NCI-H2081 (cell line): ENCODE data around the gene GAS7.

Experiments
- DNase-seq, 2 experiments: peaks; one replicate each; lab custom pipeline; 2025; lab: John Stamatoyannopoulos, UW

The GAS7 gene

DNA sequence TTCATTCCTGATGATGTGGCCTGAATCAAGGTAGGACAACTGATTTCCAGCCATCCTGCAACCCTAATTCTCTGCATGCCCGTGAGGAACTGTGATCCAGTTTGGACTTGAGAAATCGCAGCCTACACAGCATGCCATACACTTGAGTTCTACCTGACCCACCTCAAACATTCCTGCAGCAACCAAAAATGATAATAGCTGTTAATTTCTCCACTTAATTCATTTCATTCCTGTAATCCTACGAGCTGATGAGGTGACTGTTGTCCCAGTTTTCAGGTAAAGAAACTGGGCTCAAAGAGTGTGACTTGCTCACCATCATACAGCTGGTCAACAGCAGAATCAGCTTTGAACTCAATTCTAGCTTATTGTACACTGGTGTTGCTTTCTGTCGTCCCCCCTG lies 2.2 kb upstream of the GAS7 start:
- DNase-seq: no peak

DNA sequence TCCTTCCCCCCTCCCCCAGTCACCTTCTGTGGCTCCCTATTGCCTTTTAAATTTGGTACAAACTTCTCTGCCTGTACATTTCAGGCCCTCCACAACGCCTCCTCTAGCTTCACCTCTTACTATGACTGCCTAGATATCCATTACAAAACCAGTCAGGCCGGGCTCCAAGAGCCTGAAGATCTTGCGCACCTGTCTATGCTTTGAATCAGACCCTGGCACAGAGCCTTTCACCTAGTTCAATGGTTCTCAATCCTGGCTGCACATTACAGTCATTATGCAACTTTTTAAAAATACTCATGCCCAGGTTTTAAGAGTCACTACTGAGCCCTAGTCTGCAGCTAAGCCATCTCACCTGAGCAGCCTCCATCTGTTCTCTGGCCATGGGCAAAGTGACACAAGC lies 1.6 kb upstream of the GAS7 start:
- DNase-seq: no peak

DNA sequence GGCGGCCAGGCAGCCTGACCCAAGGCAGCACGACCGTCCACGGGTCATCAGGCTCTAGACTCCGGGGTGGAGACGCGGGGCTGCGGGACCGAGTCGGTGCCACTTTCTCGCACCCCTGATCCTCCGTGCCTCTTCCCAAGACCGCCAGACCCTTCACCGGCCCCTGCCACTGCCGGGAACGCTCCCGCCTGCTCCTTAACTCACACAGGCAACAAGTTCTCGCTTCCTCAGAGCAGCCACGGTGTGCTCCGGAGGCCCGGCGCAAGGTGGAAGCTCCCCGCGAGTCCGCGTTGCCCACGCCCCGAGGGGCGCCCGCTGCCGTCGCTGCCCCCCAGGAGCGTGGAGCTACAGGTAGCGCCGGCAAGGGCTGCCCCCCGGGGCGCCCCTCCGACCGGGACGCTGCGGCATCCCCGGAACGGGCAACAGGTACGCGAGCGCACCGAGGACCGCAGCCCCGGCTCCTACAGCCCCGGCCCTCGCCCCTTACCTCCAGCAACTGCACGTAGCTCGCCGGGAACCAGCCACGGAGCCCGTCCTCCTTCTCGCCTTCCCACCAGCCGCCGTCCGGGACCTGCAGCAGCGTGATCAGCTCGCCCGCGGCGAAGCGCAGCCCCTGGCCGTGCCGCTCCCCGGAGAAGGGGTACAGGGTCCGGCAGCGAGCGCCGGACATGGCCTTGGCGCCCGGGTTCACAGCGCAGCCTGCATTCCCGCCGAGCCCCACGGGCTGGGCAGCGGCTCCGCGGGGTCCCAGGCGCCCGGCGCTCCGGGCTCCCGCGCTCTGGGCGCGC lies 491 bp downstream of the GAS7 start:
- DNase-seq: no peak

DNA sequence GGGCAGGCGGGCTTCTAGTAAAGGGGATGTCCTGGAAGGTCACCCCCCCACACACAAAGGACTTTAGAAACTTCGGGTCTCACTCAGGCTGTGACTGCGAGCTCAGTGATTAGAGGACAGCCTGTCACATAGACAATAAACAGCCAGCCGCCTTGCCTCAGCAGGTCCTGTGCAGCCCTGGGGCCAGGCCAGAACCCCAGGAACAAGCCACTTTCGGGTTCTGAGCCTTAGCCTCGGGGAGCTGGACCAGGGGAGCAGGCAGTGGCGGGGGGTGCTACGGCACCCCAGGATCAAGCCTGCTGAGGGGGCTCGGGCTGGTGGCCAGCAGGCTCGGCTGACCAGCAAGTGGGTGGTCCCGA lies 1.1 kb downstream of the GAS7 start:
- DNase-seq: no peak

DNA sequence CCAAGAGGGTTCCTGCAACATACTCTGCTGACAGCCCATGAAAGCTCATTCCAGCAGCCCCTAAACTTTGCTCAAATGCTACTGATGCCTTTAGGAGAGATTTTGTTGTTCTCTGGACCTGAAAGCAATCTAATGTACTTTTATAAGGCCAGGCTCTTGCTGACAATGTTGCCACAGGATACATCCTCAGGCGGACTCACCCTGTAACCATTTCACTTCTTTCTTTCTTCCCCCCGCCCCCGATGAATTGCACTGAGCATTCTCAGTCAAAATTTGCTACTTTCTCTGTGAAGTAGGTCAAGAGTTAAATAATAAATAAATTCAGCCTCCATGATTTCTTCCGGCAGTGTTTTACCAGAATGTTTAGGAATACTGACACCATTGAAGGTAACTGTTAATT lies 1.5 kb downstream of the GAS7 start:
- DNase-seq: no peak

DNA sequence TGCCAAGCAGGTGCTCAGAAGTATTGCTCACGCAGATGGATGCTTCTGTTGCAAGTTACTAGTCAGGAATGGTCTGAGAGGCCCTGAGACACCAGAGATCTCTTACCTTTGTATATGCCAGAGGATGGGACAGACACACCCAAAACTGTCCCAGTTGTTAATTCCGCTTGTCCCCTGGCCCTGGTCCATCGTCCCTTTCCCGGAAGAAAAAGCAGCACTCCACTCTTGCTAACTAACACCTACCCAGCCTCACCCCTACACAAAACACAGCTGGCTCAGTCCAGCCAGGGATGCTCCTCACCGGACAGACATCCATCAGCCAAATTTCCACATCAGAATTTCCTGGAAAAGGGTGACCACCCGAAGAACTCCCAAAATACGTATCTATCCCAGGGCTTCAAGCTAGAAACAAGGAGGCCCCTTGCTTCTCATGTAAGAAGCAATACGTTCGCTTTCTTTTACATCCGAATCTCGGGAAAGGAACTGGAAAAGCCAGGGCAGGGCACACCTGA lies 2.0 kb downstream of the GAS7 start:
- no peak for DNase-seq

DNA sequence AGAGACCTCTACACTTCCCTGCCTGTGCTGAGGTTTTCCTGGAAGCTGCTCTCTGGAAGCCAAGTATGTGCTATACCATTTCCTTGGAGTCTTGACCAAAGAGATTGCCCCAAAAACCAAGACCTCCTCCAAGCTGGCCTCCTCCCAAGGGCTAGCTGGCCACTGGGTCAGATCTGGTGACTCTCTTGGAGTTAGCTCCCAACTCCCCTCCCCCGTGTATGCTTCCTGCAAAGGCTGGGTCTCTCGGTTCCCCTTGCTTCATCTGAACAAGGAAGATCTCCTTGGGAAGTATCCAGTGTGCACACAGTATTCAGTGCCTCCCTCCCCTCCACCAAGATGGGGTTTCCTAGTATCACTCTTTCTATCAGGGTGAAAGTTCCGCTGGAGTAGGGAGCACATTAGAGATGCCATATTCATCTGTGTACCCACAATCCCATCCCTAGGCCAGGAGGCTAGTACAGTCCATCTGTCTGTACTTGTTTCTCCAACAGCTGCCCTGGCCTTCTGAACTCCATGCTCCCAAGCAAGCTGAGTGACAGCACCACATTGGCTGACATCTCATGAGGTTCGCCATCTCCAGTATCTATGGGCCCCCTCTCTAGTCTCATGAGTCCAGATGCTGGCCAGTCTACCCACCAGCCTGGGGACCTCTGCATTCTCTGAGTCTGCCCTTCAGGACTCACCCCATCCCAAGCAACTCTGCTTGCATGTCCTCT lies 3.2 kb downstream of the GAS7 start:
- DNase-seq: no peak

DNA sequence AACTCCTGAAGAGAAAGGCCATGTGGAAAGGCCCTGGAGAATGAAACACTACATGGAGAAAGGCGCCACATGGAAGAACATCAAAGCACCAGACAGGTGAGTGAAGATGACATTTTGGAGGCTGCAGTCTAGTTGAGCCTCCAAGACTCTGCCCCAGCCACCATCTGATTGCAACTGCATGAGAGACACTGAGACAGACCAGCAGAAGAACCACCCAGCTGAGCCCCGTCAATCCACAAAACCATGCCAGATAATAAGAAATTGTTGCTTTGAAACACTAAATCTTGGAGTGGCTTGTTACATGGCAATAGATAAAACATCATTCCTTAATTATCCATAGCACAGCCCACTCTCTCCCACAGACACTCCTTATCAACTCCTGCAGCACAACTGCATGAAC lies 4.8 kb downstream of the GAS7 start:
- no peak for DNase-seq

DNA sequence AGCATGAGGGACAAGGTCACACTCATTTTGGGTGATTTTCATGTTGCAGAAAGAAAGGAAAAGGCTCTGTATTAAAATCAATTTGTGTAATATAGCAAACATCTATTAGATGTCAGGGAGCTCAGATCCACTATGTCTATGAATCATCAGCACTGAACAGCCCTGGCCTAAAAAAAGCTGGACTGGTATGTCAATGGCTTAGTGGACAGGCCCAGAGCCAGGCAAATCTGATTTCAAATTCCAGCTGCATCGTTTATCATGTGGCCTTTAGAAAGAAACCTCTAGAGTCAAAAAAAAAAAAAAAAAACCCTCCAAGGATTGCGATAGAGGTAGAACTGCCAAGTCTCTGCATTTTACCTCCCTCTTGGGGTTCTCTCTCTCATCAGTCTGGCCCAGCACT lies 5.4 kb downstream of the GAS7 start:
- DNase-seq: no peak

DNA sequence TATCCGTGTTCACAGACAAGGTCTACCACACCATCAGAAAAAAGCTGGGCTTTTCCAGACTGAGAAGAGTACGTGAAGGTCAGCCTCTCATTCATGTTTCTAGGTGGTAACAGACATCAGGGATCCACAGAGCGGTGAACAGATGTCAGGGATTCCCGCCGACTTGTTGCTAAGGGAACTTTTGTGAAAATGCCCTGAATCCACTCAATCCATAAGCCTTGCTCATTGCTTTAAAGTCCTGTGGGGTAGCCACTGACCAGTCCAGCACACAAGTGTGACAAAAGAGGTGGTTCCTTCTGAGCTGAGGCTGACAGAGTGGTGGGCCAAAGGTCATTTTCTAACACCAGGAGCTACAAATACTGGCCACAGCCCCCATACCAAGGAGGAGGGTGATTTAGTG lies 5.9 kb downstream of the GAS7 start:
- no peak for DNase-seq

DNA sequence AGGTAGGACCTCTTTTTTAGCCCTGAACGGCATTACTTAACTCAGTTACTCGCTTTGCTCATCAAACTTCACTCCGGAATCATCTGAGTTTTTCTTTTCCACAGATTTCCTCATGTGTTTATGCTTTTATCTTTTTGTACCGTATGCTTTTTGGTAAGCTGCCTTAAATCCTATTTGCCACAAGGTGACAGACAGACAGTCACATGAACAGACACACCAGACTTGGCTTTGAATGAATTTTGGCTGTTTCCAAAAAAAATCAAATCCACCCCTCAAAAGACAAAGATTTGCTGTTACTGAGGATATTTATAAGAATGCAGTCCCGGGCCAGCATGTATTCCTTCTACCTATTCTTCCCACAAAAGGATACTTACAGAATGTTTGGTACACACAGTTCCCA lies 10.9 kb downstream of the GAS7 start:
- no peak for DNase-seq

DNA sequence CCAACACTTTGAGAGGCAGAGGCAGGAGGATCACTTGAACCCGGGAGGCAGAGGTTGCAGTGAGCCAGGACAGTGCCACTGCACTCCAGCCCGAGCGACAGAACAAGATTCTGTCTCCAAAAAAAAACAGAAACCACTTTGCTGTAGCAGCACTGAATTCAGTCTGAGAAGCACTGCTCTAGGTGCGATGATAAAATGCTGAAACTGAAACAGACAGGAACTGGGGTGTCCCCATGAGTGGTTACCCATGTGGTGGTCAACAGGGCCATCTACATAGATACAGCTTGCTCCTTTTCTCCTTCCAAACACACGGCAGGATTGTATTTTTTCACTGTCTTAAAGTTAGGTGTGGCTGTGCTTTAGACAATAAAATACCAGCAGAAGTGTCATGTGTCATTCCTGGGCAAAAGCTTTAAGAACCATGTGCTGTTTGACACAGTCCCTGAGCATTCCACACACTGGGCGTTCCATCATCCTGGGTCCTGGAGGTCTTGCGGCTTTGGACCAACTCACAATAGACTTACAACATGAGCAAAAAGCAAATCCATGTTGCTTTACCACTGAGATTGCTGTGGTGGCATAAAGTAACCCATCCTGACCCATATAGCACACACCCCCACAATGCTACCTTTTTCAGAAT lies 11.5 kb downstream of the GAS7 start:
- no peak for DNase-seq

DNA sequence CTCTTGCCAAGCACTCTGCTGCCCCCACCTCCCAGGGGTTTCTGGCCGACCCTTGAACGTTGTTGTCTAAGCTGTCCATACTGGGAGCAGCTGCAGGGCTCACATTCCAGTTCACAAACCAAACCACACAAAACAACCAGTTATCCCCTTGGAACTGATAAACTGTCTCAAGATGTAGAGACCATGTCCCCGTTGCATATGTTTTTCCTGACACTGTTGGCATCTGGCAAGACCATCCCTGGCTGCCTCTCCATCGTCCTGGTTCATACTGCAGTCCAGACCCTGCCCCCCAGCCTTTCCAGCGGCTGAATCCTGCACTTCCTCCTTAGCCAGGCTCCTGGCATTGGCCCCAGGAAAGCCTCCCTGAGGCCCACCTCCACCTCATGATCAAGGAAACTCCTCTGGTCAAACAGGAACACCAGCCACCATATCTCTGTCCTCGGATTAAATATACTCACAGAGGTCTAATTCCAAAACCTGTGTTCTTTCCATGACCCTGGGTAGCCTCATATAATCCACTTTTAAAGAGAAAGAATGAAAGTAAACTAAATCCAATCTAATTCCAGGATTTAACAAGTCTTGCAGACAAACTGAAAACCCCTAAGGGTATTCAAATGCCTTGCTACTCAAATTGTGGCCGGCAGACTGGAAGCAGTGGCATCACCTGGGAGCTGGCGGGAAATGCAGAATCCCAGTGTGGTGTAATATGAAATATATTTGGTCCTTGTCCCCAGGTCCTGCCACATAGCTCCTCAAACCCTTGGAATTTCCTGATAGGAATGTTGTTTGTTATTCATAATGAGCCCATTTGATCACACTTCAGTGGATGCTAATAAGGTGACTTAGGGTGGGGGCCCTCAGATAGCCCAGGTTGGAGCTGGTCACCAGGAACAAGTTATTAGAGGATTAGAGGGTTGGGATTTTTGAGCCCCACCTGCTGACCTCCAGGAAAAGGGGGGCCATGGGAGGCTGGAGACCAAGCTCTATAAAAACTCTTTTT lies 14.2 kb downstream of the GAS7 start:
- DNase-seq: no peak

DNA sequence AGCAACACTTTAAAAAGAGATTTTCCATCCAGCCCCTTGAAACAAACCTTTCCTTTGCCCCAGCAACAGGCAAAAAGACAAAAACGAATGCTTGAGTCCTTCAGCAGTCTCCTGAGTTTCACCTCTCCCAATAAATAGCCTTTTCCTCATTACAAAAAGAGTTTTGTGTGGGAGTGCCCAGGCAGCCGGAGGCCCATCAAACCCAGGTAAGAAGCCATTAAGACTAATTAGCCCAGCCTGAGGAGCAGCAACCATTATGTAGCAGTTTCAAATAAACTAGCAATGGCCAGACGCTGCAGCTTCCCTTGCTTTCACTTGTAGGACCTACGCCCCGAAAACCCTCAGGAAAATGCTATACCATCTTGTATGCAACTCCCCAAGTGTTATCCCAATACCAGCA lies 15.6 kb downstream of the GAS7 start:
- no peak for DNase-seq

DNA sequence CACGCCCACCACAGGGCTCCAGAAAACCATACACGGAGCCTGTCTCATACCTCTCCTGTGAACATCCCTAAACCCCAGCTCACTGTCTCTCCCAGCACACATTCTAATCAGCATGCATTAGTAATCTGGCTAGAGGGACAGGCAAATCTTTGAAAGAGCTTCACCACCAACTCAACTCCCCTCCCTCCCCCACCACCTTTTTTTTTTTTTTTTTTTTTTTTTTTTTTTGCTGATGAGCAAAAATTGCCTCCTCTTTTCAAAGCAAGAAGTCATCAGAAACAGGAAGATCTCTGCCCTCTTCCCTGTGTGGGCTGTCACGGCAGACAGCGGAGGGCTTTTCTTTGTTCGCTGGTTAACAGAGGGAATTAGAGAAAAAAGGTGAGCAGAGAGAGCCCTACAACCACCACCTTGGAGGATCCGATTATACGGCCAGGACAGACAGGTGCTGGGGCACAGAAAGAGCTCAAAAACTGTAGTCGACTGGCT lies 19.9 kb downstream of the GAS7 start:
- DNase-seq: no peak

DNA sequence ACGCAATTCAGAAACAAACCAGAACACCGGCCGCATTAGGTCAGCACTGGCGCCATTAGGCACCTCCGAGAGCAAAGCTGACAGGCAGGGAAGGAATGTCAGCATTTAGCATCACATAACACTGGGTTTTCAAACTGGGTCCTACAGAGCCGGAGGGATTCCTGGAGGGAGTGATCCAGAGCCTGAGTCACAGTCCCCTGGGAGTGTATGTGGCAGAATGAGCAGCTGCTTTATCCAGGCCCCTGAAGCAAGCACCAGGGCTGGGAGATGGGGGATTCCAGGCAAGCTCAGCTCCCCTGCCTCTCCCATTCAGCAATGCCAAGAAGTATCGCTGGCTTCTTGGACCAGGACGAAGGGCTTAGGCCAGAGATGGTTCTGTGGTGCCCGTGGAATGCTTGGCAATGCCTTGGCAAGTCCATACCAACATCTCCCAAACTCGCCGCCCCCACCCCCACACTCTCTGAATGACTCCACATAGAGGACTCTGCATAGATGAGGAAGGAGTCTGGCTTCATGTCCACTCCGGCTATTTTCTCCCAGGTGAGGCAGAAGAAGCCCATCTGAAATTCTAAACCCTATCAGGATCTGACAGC lies 20.4 kb downstream of the GAS7 start:
- DNase-seq: no peak

DNA sequence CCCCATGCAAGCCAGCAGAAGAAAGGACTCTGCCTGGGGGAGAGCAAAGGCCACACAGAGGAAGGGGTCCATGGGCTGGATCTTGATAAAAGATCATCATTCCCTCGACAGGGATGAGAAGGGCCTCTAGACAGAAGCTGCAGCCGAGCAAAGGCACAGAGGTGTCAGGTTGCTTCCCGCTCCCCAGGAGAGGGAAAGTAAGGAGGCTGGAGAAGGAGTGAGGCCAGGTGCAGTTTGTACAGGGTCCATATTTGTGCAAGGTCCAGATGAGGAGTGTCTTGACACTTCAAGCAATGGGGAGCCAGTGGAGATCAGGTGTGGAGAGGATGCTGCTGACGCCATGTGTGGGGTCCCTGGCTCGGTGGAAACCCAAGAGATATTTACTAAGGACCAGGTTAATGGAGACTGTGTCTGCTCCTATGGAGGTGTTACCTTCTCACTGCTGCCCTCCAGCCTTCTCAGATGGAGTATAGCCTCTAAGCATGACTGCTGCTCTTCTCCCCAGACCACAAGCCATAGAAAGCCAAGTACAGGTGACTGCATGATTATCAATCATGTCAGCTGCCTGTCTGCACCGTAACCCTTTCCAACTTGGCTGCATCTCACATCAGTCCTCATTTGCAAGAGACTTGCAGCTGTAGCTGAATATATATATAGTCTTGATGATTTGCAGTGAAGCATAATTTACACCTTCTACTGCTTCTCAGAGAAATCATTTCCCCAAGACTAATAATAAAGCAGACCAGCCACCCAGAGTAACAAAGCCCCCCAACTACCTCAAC lies 21.1 kb downstream of the GAS7 start:
- no peak for DNase-seq

DNA sequence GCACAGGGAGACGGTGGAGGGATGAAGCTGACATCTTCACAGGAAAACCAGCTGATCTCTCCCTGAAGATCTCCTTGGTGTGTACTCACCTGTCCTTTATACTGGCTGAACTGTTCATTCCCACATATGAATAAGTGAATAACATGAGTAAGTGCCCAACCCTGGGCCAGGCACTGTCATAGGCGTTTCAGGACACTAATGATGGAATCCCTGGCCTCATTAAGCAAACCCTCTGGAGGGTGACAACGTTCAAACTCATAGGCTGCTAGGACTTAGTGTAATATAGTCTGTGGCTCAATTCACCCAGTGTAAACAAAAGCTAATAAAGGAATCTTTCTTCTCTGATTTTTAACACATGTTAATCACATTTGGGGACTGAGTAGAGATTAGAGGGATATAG lies 24.5 kb downstream of the GAS7 start:
- no peak for DNase-seq

DNA sequence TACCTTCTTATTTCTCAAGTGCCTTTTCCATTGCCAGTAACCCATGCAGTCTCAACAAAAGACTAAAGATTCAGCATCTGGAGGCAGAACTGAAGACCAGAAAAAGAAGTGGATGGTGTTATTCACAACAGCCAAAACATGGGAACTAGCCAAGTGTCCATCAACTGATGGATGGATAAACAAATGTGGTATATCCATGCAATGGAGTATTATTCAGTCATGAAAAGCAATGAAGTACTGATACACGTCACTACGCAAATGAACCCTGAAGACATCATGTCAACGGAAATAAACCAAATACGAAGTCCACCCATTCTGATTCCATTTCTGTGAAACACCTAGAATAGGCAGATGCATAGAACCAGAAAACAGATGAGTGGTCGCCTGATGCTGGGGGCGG lies 25.6 kb downstream of the GAS7 start:
- no peak for DNase-seq

DNA sequence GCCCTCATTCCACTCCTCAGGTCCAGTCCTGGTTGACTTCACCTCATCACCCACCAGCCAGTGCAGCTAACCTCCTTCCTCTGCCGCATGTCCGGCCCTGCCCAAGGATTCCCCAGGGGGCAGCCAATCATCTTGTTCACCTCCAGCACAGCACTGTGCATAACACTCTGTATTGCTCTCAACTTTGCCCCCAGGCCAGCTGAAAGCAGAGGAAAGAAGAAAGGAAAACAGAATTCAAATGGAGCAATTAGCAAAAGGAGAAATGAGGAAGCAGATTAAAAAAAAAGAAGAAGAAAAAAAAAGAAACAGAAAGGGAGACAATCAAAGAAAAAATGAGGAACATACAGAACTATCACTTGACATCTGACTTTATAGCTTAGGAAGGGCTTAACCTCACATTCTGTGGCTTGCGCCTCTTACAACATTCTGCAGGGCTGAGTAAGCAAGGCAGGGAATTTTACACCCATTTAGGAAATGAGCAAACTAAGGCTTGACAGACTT lies 26.1 kb downstream of the GAS7 start:
- DNase-seq: no peak
